Activated B cell treated with CpG ODN at 0.5 μM for 24 hours (primary cell): ENCODE data around the gene TEAD1. TPM values are rescaled to one million over a fixed set of nuclear protein-coding genes. Genes with fewer than 3 reads are reported as not detected.

Experiments
- ATAC-seq: fragments of 200-7000 bp; cut with Tn5 transposase; one replicate; pipeline ENCODE4 v1.10.0; 2021; ENCODE audit warnings: low read depth, mild to moderate bottlenecking, moderate library complexity
- CTCF ChIA-PET: fragments of 350-600 bp; sonication (Branson Sonifier 250); formaldehyde crosslinking; loops from one replicate; lab custom pipeline; 2021; ENCODE audit warnings: antibody characterized with exemption; lab: Charles Lee
- POLR2A ChIA-PET: fragments of 350-600 bp; sonication (Branson Sonifier 250); formaldehyde crosslinking; loops from one replicate; lab custom pipeline; 2021; ENCODE audit warnings: antibody characterized with exemption; lab: Charles Lee
- DNase-seq: peaks from one replicate; pipeline ENCODE4 v3.0.0; 2022
- H3K27ac Mint-ChIP-seq: one replicate; pipeline ENCODE4 v1.8.0; 2020; ENCODE audit warnings: mixed read lengths
- H3K27me3 Mint-ChIP-seq: one replicate; pipeline ENCODE4 v1.8.0; 2021; ENCODE audit warnings: mixed read lengths
- H3K36me3 Mint-ChIP-seq: one replicate; pipeline ENCODE4 v1.8.0; 2021; ENCODE audit warnings: low read depth, mixed read lengths
- H3K4me1 Mint-ChIP-seq: one replicate; pipeline ENCODE4 v1.8.0; 2021; ENCODE audit warnings: mixed read lengths
- H3K4me3 Mint-ChIP-seq: one replicate; pipeline ENCODE4 v1.8.0; 2020; ENCODE audit warnings: mild to moderate bottlenecking, mixed read lengths
- H3K9me3 Mint-ChIP-seq: one replicate; pipeline ENCODE4 v1.8.0; 2020; ENCODE audit warnings: mixed read lengths
- CTCF ChIP-seq: fragments of 200-600 bp; IDR thresholded peaks from one replicate; pipeline ENCODE4 v1.8.0; 2022; ENCODE audit warnings: antibody characterized with exemption, mild to moderate bottlenecking
- intact Hi-C: fragments of 100-400 bp; cut with micrococcal nuclease; formaldehyde crosslinking; loops from one replicate; pipeline ENCODE4 v1.15.1; 2024
- total RNA-seq: library from RNA; stranded (reverse); gene quantifications from 2 replicates; pipeline ENCODE4 v1.2.3, GENCODE V29; 2022

TEAD1 gene
- total RNA-seq, 1 donor from 2014 or later = 0.07 TPM

GRCh38 chr11:12684315-12684714, 10.1 kb downstream of the TEAD1 start:
- peaks cover 4% of the 10 kb centered on the region for H3K9me3 Mint-ChIP-seq
- CTCF ChIA-PET = no interaction called here
- H3K27ac Mint-ChIP-seq = no peak overlapping the region
- DNase-seq = no peak
- no peaks in the 10 kb centered on the region for H3K36me3 Mint-ChIP-seq
- H3K27me3 Mint-ChIP-seq = peaks cover 45% of the 10 kb centered on the region
- H3K4me3 Mint-ChIP-seq = no peak overlapping the region
- intact Hi-C loops = no loop called here
- no peaks in the 10 kb centered on the region for H3K4me1 Mint-ChIP-seq
- POLR2A ChIA-PET = no interaction called here
- TF ChIP-seq CTCF = no peak
- no peak for ATAC-seq

GRCh38 chr11:12684816-12685215, 10.6 kb downstream of the TEAD1 start:
- ChIA-PET POLR2A (no interaction called here), CTCF (no interaction called here)
- ATAC-seq = no peak
- TF ChIP-seq CTCF = no peak
- intact Hi-C loops = no loop called here
- no peak overlapping the region for H3K27ac Mint-ChIP-seq
- no peaks in the 10 kb centered on the region for H3K36me3 Mint-ChIP-seq
- no peak for DNase-seq
- H3K4me1 Mint-ChIP-seq = no peaks in the 10 kb centered on the region
- H3K27me3 Mint-ChIP-seq = peaks cover 42% of the 10 kb centered on the region
- no peak overlapping the region for H3K4me3 Mint-ChIP-seq
- H3K9me3 Mint-ChIP-seq = peaks cover 4% of the 10 kb centered on the region

GRCh38 chr11:12685229-12685628, 11.0 kb downstream of the TEAD1 start:
- H3K4me1 Mint-ChIP-seq = no peaks in the 10 kb centered on the region
- H3K36me3 Mint-ChIP-seq = no peaks in the 10 kb centered on the region
- POLR2A ChIA-PET = no interaction called here

GRCh38 chr11:12686246-12687060, 12.2 kb downstream of the TEAD1 start:
- DNase-seq = no peak
- ATAC-seq = no peak
- ChIA-PET POLR2A (no interaction called here), CTCF (no interaction called here)
- H3K4me1 Mint-ChIP-seq = no peaks in the 10 kb centered on the region
- no peak overlapping the region for H3K4me3 Mint-ChIP-seq
- no peak overlapping the region for H3K27ac Mint-ChIP-seq
- H3K36me3 Mint-ChIP-seq = no peaks in the 10 kb centered on the region
- no peak for TF ChIP-seq CTCF
- H3K27me3 Mint-ChIP-seq = peaks cover 29% of the 10 kb centered on the region
- intact Hi-C loops = no loop called here
- peaks cover 4% of the 10 kb centered on the region for H3K9me3 Mint-ChIP-seq

More at GRCh38 chr11:12685229-12685628, 11.0 kb downstream of the TEAD1 start:
- no peak overlapping the region for H3K4me3 Mint-ChIP-seq
- no peak overlapping the region for H3K27ac Mint-ChIP-seq
- CTCF ChIA-PET = no interaction called here
- ATAC-seq (no peak), DNase-seq (no peak)
- H3K9me3 Mint-ChIP-seq = peaks cover 4% of the 10 kb centered on the region
- TF ChIP-seq CTCF = no peak
- intact Hi-C loops = no loop called here
- H3K27me3 Mint-ChIP-seq = peaks cover 39% of the 10 kb centered on the region

GRCh38 chr11:12687216-12687623, 13.0 kb downstream of the TEAD1 start:
- DNase-seq = no peak
- Mint-ChIP-seq H3K27ac (no peak overlapping the region), H3K36me3 (no peaks in the 10 kb centered on the region), H3K9me3 (peaks cover 4% of the 10 kb centered on the region), H3K27me3 (peaks cover 23% of the 10 kb centered on the region), H3K4me1 (no peaks in the 10 kb centered on the region), H3K4me3 (no peak overlapping the region)
- ChIA-PET POLR2A (no interaction called here), CTCF (no interaction called here)
- TF ChIP-seq CTCF = no peak
- ATAC-seq = no peak
- intact Hi-C loops = no loop called here
